ENCODE results near the gene KRTAP4-8.
"Not testable (repeated sequence)": the region's sequence is repeated elsewhere in the genome, so short reads cannot be mapped to it uniquely, and the experiment has no call there.

GRCh38 chr17:41084100-41084856, 13.7 kb downstream of the KRTAP4-8 start, which contains the start of gene KRTAP4-7:
- TF ChIP-seq, protein P1, sequence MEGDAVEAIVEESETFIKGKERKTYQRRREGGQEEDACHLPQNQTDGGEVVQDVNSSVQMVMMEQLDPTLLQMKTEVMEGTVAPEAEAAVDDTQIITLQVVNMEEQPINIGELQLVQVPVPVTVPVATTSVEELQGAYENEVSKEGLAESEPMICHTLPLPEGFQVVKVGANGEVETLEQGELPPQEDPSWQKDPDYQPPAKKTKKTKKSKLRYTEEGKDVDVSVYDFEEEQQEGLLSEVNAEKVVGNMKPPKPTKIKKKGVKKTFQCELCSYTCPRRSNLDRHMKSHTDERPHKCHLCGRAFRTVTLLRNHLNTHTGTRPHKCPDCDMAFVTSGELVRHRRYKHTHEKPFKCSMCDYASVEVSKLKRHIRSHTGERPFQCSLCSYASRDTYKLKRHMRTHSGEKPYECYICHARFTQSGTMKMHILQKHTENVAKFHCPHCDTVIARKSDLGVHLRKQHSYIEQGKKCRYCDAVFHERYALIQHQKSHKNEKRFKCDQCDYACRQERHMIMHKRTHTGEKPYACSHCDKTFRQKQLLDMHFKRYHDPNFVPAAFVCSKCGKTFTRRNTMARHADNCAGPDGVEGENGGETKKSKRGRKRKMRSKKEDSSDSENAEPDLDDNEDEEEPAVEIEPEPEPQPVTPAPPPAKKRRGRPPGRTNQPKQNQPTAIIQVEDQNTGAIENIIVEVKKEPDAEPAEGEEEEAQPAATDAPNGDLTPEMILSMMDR (IDR thresholded peaks at IDR 0.05): not testable (repeated sequence)
- TF ChIP-seq USF1 (CRISPR knock-in tag; IDR thresholded peaks at IDR 0.05); IRF2 (CRISPR knock-in tag; IDR thresholded peaks at IDR 0.05; ENCODE audit: borderline replicate concordance, low read depth); MXD4 (CRISPR knock-in tag; IDR thresholded peaks at IDR 0.05; ENCODE audit: borderline replicate concordance); SMAD4 (CRISPR knock-in tag; IDR thresholded peaks at IDR 0.05); ZNF423 (CRISPR knock-in tag; IDR thresholded peaks at IDR 0.05): not testable (repeated sequence)
- TF ChIP-seq, protein P2, sequence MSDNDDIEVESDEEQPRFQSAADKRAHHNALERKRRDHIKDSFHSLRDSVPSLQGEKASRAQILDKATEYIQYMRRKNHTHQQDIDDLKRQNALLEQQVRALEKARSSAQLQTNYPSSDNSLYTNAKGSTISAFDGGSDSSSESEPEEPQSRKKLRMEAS (CRISPR knock-in tag; IDR thresholded peaks at IDR 0.05): not testable (repeated sequence)
